Measurements from ENCODE around the gene FAH. TPM values are rescaled to one million over a fixed set of nuclear protein-coding genes. Genes with fewer than 3 reads are reported as not detected.
"Not testable (repeated sequence)": the region's sequence is repeated elsewhere in the genome, so short reads cannot be mapped to it uniquely, and the experiment has no call there.

FAH gene
- total RNA-seq, 1 donor from 2014 or later: 67.6 TPM

DNA sequence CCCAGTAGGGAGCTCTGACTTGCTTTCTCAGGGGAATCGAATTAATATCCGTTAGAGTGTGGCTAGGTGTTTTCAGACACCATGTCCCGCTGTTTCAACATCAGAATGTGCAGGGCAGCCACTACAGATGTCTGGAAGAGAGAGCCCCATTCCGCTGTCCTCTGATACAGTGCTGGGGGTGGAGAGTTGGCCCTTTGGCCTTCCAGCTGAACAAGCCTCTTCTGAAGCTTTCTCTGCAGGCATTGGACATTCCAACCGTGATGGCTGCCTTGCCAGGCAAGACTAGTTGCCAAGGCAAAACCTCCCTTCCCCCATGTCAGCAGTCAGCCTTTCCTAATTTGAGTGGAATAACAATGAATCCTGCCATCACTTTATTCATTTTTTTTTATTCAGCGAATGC, 1.5 kb downstream of the FAH start:
- Mint-ChIP-seq H3K4me1 (ENCODE audit: low read depth) (peaks cover 32% of the 10 kb centered on the region), H3K36me3 (ENCODE audit: low read depth) (peaks cover 29% of the 10 kb centered on the region), H3K4me3 (ENCODE audit: low read depth) (peak overlapping the region; percentile 95), H3K9me3 (no peaks in the 10 kb centered on the region), H3K27ac (peak overlapping the region; percentile 95), H3K27me3 (ENCODE audit: low read depth) (peaks cover 2% of the 10 kb centered on the region)
- intact Hi-C loops (cut with micrococcal nuclease): loop anchor here (5.0 to 10.0 kb wide), 3 partner anchors 187 to 260 kb away; partner anchors contain the start of gene MTHFS
- DNase-seq (ENCODE audit: low spot score): no peak

DNA sequence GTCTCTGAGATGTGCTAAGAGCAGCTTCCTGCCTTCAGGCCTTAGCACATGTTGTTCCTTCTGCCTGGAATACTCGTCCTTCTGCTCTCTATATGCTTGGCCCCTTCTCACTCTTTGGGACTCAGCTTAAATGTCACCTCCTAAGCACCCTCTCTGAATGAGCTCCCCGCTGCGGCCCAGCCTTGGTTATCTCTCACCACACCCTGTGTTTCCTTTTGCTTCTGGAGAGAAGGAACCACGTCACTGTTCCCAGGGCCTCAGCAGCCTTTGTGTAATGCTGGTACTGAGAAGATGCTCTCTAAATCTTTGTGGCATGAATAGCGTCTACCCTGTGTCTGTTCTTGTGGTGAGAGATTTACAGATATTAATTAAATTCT, 2.2 kb downstream of the FAH start:
- peak overlapping the region; percentile 95 for H3K4me3 Mint-ChIP-seq (ENCODE audit: low read depth)
- DNase-seq (ENCODE audit: low spot score): no peak
- peaks cover 38% of the 10 kb centered on the region for H3K4me1 Mint-ChIP-seq (ENCODE audit: low read depth)
- no peaks in the 10 kb centered on the region for H3K9me3 Mint-ChIP-seq
- H3K27ac Mint-ChIP-seq: peak overlapping the region; percentile 66
- H3K27me3 Mint-ChIP-seq (ENCODE audit: low read depth): peaks cover 2% of the 10 kb centered on the region
- intact Hi-C loops (cut with micrococcal nuclease): loop anchor here (10.0 kb wide), 1 partner anchor 260 kb away; the partner anchor contains the start of gene MTHFS
- H3K36me3 Mint-ChIP-seq (ENCODE audit: low read depth): peaks cover 35% of the 10 kb centered on the region

DNA sequence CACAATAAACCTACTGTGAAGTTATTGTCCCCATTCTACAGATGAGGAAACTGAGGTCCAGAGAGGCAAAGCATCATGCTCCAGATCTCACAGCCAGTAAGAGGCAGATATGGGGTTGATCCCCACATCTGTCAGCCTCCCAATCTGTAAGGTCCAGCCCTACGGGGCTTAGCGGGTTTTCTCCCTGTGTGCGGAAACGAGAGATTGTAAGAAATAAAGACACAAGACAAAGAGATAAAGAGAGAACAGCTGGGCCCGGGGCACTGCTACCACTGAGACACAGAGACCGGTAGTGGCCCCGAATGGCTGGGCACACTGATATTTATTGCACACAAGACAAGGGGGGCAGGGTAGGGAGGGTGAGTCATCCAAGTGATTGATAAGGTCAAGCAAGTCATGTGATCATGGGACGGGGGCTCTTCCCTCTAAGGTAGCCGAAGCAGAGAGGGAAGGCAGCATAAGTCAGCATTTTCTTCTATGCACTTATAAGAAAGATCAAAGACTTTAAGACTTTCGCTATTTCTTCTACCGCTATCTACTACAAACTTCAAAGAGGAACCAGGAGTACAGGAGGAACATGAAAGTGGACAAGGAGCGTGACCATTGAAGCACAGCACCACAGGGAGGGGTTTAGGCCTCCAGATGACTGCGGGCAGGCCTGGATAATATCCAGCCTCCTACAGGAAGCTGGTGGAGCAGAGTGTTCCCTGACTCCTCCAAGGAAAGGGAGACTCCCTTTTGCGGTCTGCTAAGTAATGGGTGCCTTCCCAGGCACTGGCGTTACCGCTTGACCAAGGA, 2.8 kb downstream of the FAH start:
- not testable (repeated sequence) for DNase-seq (ENCODE audit: low spot score); H3K27ac Mint-ChIP-seq; H3K27me3 Mint-ChIP-seq (ENCODE audit: low read depth); H3K9me3 Mint-ChIP-seq; H3K4me3 Mint-ChIP-seq (ENCODE audit: low read depth)
- Mint-ChIP-seq H3K36me3 (ENCODE audit: low read depth) (peaks cover 41% of the 10 kb centered on the region), H3K4me1 (ENCODE audit: low read depth) (peaks cover 44% of the 10 kb centered on the region)
- intact Hi-C loops (cut with micrococcal nuclease): loop anchor here (10.0 kb wide), 1 partner anchor 261 kb away; the partner anchor contains the start of gene MTHFS

DNA sequence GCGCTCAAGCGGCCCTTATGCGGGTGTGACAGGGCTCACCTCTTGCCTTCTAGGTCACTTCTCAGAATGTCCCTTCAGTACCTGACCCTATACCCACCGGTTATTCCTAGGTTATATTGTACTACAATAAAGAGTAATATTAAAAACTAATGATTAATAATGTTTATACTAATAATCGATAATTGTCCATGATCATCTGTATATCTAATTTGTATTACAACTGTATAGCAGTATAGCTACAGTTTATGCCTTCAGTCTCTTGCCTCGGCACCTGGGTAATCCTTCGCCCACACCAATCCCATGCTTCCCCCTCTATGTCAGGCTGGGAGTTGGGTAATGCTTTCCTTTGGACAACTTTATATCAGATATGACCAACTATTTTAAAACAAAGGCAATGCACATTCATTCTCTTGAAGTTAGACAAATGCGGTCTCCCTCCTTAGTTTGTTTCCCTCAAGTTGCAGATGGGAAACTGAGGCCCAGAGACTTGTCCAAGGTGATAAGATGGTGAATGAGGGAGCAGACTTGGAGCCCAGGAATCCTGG, 3.4 kb downstream of the FAH start:
- H3K27me3 Mint-ChIP-seq (ENCODE audit: low read depth): peaks cover 2% of the 10 kb centered on the region
- intact Hi-C loops (cut with micrococcal nuclease): loop anchor here (10.0 kb wide), 1 partner anchor 261 kb away; the partner anchor contains the start of gene MTHFS
- no peak overlapping the region for H3K4me3 Mint-ChIP-seq (ENCODE audit: low read depth)
- DNase-seq (ENCODE audit: low spot score): no peak
- H3K9me3 Mint-ChIP-seq: no peaks in the 10 kb centered on the region
- peaks cover 51% of the 10 kb centered on the region for H3K4me1 Mint-ChIP-seq (ENCODE audit: low read depth)
- no peak overlapping the region for H3K27ac Mint-ChIP-seq
- peaks cover 48% of the 10 kb centered on the region for H3K36me3 Mint-ChIP-seq (ENCODE audit: low read depth)

DNA sequence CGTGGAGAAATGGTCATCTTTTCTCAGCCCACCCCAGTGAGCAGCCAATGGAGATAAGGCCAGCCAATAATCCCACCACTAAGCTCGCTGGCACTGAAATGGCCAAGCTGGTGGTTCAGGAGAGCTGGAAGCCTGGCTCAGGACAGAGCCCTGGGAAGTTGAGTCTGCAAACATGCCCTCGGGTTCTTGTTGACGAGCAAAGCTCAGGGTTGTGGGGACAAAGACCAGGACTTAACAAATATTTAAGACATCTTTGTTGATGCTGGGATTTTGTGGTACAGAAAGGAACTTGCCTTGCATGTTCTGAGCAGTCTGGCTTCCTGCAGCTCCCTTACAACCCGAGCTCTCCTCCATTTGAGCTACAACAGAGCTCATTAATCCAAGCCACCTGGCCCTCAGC, 4.4 kb downstream of the FAH start:
- H3K27ac Mint-ChIP-seq: no peak overlapping the region
- no peaks in the 10 kb centered on the region for H3K9me3 Mint-ChIP-seq
- H3K27me3 Mint-ChIP-seq (ENCODE audit: low read depth): no peaks in the 10 kb centered on the region
- intact Hi-C loops (cut with micrococcal nuclease): loop anchor here (10.0 kb wide), 1 partner anchor 262 kb away; the partner anchor contains the start of gene MTHFS
- peaks cover 49% of the 10 kb centered on the region for H3K4me1 Mint-ChIP-seq (ENCODE audit: low read depth)
- no peak overlapping the region for H3K4me3 Mint-ChIP-seq (ENCODE audit: low read depth)
- DNase-seq (ENCODE audit: low spot score): no peak
- peaks cover 58% of the 10 kb centered on the region for H3K36me3 Mint-ChIP-seq (ENCODE audit: low read depth)

DNA sequence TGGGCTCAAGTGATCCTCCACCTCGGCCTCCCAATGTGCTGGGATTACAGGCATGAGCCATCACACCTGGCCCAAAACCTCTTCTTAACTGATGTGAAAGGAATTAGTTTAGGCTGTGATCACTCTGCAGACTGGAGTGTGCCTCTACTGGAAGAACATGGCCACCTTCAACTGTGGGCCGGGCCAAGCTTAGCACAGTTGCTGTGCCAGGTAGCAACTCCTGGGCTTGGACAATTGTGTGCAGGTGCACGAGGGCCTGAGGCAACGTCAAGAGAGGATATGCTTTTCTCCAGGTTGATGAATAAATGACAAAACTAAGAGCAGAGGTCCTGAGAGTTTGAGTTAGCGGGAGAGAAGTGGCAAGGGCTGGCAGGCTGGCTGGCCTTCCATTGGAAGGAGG, 6.5 kb downstream of the FAH start:
- Mint-ChIP-seq H3K9me3 (no peaks in the 10 kb centered on the region), H3K4me1 (ENCODE audit: low read depth) (peaks cover 40% of the 10 kb centered on the region), H3K36me3 (ENCODE audit: low read depth) (peaks cover 74% of the 10 kb centered on the region), H3K27ac (no peak overlapping the region), H3K27me3 (ENCODE audit: low read depth) (no peaks in the 10 kb centered on the region), H3K4me3 (ENCODE audit: low read depth) (no peak overlapping the region)
- DNase-seq (ENCODE audit: low spot score): no peak
- intact Hi-C loops (cut with micrococcal nuclease): loop anchor here (10.0 kb wide), 1 partner anchor 264 kb away; the partner anchor contains the start of gene MTHFS

DNA sequence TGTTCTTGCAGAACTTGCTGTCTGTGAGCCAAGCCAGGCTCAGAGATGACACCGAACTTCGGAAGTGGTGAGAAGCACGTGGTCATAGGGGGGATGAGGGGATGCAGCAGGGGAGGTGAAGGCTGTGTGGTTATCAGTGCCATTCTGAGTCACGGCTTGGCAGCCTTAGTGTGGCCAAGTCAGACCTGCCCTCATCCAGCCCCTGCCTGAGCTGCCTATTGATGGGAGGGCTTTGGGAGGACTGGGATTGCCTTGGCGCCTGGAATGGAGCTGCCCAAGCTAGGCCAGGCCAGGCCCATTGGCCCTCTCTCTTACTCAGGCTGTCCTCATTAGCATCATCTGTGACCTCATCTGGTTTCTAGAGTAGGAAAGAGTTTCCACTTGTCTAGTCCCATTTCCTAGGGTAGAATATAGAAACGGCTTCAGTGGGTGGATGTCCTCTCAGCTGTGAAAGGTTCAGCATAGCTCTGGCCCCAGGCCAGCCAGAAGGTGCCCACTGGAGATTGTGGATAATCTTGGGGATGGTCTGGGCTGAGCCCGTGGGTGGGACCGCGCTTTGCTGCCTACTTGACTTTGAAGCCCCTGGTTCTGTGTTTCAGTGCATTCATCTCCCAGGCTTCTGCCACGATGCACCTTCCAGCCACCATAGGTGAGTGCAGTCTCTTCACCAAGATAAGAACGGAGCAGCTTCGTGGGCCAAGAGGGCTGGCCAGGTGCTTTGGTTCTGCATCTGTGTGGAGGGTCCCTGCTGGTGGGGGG, 7.2 kb downstream of the FAH start:
- DNase-seq (ENCODE audit: low spot score): no peak
- H3K4me1 Mint-ChIP-seq (ENCODE audit: low read depth): peaks cover 33% of the 10 kb centered on the region
- H3K4me3 Mint-ChIP-seq (ENCODE audit: low read depth): peak overlapping the region; percentile 8
- H3K36me3 Mint-ChIP-seq (ENCODE audit: low read depth): peaks cover 74% of the 10 kb centered on the region
- peak overlapping the region; percentile 86 for H3K27ac Mint-ChIP-seq
- H3K9me3 Mint-ChIP-seq: no peaks in the 10 kb centered on the region
- intact Hi-C loops (cut with micrococcal nuclease): loop anchor here (10.0 kb wide), 1 partner anchor 265 kb away; the partner anchor contains the start of gene MTHFS
- H3K27me3 Mint-ChIP-seq (ENCODE audit: low read depth): no peaks in the 10 kb centered on the region

DNA sequence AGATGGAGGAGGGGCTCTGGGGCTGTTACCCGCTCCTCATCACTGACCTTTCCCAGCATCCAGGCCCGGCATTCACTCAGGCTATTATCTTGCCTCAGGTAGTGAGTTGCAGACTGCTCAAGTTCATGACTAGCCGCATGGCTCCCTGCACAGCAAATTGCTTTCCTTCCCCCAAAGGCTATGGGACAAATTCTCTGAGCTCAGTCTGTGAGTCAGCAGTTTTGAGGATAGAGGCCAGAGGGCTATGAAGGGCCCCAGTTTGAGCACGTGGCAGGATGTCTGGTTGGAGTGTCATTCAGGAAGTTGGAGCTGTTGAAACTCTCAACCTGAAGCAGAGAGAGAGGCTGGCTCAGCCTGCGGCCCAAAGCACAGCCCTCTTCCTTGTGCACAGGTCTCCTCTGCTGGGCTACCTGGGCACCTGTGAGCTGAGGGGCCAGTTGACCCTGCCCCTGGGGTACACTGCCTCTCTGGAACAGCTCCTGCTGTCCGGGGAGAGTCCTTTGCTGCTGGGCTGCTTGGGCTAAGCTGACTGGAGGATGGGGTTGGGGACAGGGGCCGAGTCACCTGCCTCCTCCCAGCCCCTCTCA, 7.9 kb downstream of the FAH start:
- H3K4me1 Mint-ChIP-seq (ENCODE audit: low read depth): peaks cover 26% of the 10 kb centered on the region
- peak overlapping the region; percentile 5 for H3K4me3 Mint-ChIP-seq (ENCODE audit: low read depth)
- peaks cover 68% of the 10 kb centered on the region for H3K36me3 Mint-ChIP-seq (ENCODE audit: low read depth)
- intact Hi-C loops (cut with micrococcal nuclease): no loop called here
- no peaks in the 10 kb centered on the region for H3K27me3 Mint-ChIP-seq (ENCODE audit: low read depth)
- peak; percentile 48 for DNase-seq (ENCODE audit: low spot score)
- H3K9me3 Mint-ChIP-seq: no peaks in the 10 kb centered on the region
- H3K27ac Mint-ChIP-seq: peak overlapping the region; percentile 86

DNA sequence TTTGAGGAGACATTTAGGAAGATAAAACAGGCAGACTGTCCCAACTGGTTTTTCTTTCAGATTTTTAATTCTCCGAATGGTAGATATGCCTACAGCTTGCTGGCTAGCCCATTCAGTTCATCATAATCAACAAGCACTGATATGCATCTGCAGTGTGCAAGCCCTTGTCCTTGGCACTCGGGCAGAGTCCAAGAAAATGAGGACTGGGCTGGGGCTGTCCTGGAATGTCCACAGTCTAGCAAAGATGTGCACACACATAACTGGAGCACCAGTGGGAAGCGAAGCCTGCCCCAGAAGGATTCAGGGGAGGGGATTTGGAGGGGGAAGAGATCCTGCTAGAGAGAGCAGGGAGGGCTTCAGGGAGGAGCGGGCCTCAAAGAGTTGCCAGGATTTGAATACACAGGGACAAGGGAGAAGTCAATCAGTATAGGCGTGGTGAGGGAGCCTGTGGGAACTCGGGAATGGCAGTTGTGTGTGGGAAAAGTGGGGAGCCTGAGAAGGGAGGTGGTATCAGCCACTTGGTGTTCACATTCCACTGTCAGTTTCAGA, 8.7 kb downstream of the FAH start:
- Mint-ChIP-seq H3K27ac (peak overlapping the region; percentile 86), H3K27me3 (ENCODE audit: low read depth) (no peaks in the 10 kb centered on the region), H3K36me3 (ENCODE audit: low read depth) (peaks cover 65% of the 10 kb centered on the region), H3K4me3 (ENCODE audit: low read depth) (no peak overlapping the region), H3K9me3 (no peaks in the 10 kb centered on the region), H3K4me1 (ENCODE audit: low read depth) (peaks cover 24% of the 10 kb centered on the region)
- no peak for DNase-seq (ENCODE audit: low spot score)
- intact Hi-C loops (cut with micrococcal nuclease): no loop called here

DNA sequence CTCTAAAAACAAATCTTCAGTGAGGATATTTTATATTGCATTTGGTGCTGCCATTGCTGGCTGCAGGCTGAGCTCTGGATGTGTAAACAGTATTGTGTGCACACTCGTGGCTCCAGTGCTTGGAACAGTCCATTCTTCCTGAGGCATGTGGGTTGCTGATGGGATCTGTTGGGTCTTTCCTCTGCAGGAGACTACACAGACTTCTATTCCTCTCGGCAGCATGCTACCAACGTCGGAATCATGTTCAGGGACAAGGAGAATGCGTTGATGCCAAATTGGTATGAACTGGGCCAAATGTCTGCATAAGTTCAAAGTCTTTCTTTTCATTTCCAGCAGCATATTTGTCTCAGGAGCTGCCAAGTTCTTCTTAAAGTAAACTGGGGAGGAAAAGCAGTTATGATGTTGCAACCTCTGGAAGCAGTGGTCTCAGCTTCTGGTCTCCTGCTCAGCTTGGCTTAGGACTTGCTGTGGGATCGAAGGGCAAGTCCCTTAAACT, 9.3 kb downstream of the FAH start:
- Mint-ChIP-seq H3K4me1 (ENCODE audit: low read depth) (peaks cover 24% of the 10 kb centered on the region), H3K27me3 (ENCODE audit: low read depth) (no peaks in the 10 kb centered on the region), H3K9me3 (no peaks in the 10 kb centered on the region), H3K36me3 (ENCODE audit: low read depth) (peaks cover 65% of the 10 kb centered on the region), H3K4me3 (ENCODE audit: low read depth) (no peak overlapping the region), H3K27ac (peak overlapping the region; percentile 86)
- no peak for DNase-seq (ENCODE audit: low spot score)
- intact Hi-C loops (cut with micrococcal nuclease): no loop called here

DNA sequence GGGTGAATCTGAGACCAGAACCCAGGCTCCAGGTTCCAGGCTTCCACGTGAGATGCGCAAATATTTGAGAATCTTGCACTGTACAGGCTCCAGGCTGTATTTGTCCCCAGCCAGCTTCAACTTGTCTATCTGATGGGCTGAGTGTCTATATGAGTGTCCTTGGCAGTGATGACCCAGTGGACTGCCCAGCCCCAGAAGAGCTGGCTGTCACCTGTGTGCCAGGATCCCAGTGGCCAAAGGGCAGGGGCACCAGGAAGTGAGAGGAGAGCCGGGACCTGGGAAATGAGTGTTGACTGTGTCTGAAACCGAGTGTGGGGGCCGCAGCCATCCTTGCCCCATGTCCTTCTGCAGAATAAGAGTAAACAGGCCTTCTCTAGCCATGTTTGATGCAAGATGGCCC, 10.4 kb downstream of the FAH start:
- no peak overlapping the region for H3K27ac Mint-ChIP-seq
- H3K27me3 Mint-ChIP-seq (ENCODE audit: low read depth): no peaks in the 10 kb centered on the region
- no peak for DNase-seq (ENCODE audit: low spot score)
- peaks cover 67% of the 10 kb centered on the region for H3K36me3 Mint-ChIP-seq (ENCODE audit: low read depth)
- intact Hi-C loops (cut with micrococcal nuclease): no loop called here
- peaks cover 24% of the 10 kb centered on the region for H3K4me1 Mint-ChIP-seq (ENCODE audit: low read depth)
- H3K4me3 Mint-ChIP-seq (ENCODE audit: low read depth): no peak overlapping the region
- H3K9me3 Mint-ChIP-seq: no peaks in the 10 kb centered on the region

DNA sequence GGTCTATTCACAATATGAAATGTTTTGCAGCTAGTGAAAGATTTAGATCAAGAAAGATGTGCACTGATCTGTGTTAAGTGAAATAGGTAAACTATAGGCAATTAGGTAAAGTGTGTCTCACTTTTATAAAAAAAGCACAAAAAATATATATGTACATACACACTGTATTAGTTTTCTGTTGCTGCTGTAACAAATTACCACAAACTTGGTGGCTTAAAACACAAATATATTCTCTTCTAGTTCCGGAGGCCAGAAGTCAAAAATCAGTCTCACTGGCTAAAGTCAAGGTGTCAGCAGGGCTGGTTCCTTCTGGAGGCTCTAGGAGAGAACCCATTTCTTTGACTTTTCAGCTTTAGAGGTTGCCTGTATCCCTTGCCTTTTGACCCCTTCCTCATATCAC, 11.1 kb downstream of the FAH start:
- H3K9me3 Mint-ChIP-seq: no peaks in the 10 kb centered on the region
- H3K4me3 Mint-ChIP-seq (ENCODE audit: low read depth): no peak overlapping the region
- H3K36me3 Mint-ChIP-seq (ENCODE audit: low read depth): peaks cover 66% of the 10 kb centered on the region
- H3K27ac Mint-ChIP-seq: no peak overlapping the region
- DNase-seq (ENCODE audit: low spot score): no peak
- no peaks in the 10 kb centered on the region for H3K27me3 Mint-ChIP-seq (ENCODE audit: low read depth)
- H3K4me1 Mint-ChIP-seq (ENCODE audit: low read depth): peaks cover 24% of the 10 kb centered on the region
- intact Hi-C loops (cut with micrococcal nuclease): no loop called here
